Thyroid gland (tissue), 4 donors: Measurements from ENCODE around the gene MPG. TPM values are rescaled to one million over a fixed set of nuclear protein-coding genes. Genes with fewer than 3 reads are reported as not detected.

Source experiments
- DNase-seq, 2 donors: peaks; one replicate each; pipeline ENCODE4 v3.0.0-alpha.2; 2019
- H3K27ac ChIP-seq, 3 donors: fragments of 200-600 bp; sonication (generic); 1 replicate in 2 of 3; 2 replicates in 1 of 3; pipeline ENCODE4 v1.5.1; 2016 to 2019; ENCODE audit warnings: mild to moderate bottlenecking in 1 of 3, moderate library complexity in 1 of 3
- H3K27me3 ChIP-seq: fragments of 200-600 bp; sonication (generic); one replicate; pipeline ENCODE4 v1.5.1; 2019
- H3K36me3 ChIP-seq, 2 donors: fragments of 200-600 bp; sonication (generic); one replicate each; pipeline ENCODE4 v1.5.1; 2016 to 2019
- H3K4me1 ChIP-seq, 2 donors: fragments of 200-600 bp; sonication (generic); one replicate each; pipeline ENCODE4 v1.5.1; 2017 to 2019
- H3K4me3 ChIP-seq, 3 donors: fragments of 200-600 bp; sonication (generic); replicated peaks in 1 of 3; 1 replicate in 2 of 3; 2 replicates in 1 of 3; pipeline ENCODE4 v1.5.1; 2016; ENCODE audit warnings: mild to moderate bottlenecking in 1 of 3
- H3K9me3 ChIP-seq: fragments of 200-600 bp; sonication (generic); one replicate; pipeline ENCODE4 v1.5.1; 2017
- CTCF ChIP-seq, 6 experiments: fragments of 200-600 bp in 3 of 6; fragments of 450-650 bp in 3 of 6; sonication (generic) in 3 of 6; IDR thresholded peaks; one replicate each; pipeline ENCODE4 v1.5.1; 2016 to 2019; ENCODE audit warnings: antibody characterized with exemption in 6 of 6, mild to moderate bottlenecking in 2 of 6, inconsistent platforms in 1 of 6, moderate library complexity in 1 of 6
- POLR2A ChIP-seq, 2 donors: fragments of 450-650 bp; IDR thresholded peaks; one replicate each; pipeline ENCODE4 v1.6.1; 2017; ENCODE audit warnings: antibody characterized with exemption in 2 of 2, mild to moderate bottlenecking in 2 of 2, moderate library complexity in 1 of 2
- WGBS, 2 donors: methylation state at CpG; one replicate each; pipeline ENCODE4 v1.1.5; 2017; 5-methylcytosine and 5-hydroxymethylcytosine counted together
- intact Hi-C: fragments of 100-400 bp; cut with DNase I; formaldehyde crosslinking; loops from one replicate; pipeline ENCODE4 v1.15.1; 2023
- total RNA-seq, 4 donors: library from RNA; depleted of rRNA; stranded (reverse); fragments of >200 nt; gene quantifications; one replicate each; pipeline ENCODE4 v1.2.3, GENCODE V29; 2016

Gene MPG
- total RNA-seq, 4 donors from 2014 or later = 75.8 to 150 (median 104) TPM

GRCh38 chr16:71540-72401 lies 6.3 kb upstream of the MPG start:
- 0 to 3% methylated on average over 2 to 5 of the region's 57 CpGs for WGBS, 2 donors
- DNase-seq = peak; percentile 88 to 89
- Histone ChIP-seq H3K27ac (peak overlapping the region; percentile 68 to 86 (median 83)), H3K27me3 (no peaks in the 10 kb centered on the region), H3K4me1 (peaks cover 54 to 76% of the 10 kb centered on the region in 2 donors), H3K36me3 (no peaks in the 10 kb centered on the region), H3K9me3 (no peaks in the 10 kb centered on the region), H3K4me3 (peak overlapping the region; percentile 7 to 66 (median 58))
- intact Hi-C loops = no loop called here
- peak in 1 of 6 experiments; percentile 9 for TF ChIP-seq CTCF (IDR thresholded peaks at IDR 0.05)
- peak in 1 of 2 donors; percentile 41 for TF ChIP-seq POLR2A (IDR thresholded peaks at IDR 0.05)

- Histone ChIP-seq H3K27me3 (no peaks in the 10 kb centered on the region), H3K4me1 (peaks cover 53 to 75% of the 10 kb centered on the region in 2 donors), H3K27ac (peak within 1 kb of the TSS; percentile 76 to 86 (median 83)), H3K9me3 (no peaks in the 10 kb centered on the region), H3K36me3 (no peaks in the 10 kb centered on the region), H3K4me3 (peak within 1 kb of the TSS; percentile 7 to 66 (median 58))
- peak; percentile 70 for DNase-seq
- intact Hi-C loops = no loop called here
- TF ChIP-seq CTCF (IDR thresholded peaks at IDR 0.05) = no peak
- TF ChIP-seq POLR2A (IDR thresholded peaks at IDR 0.05) = peak in 1 of 2 donors; percentile 66
- 47 to 60% methylated on average over 22 of the region's 62 CpGs for WGBS, 2 donors
Observed at GRCh38 chr16:72561-73548, 5.2 kb upstream of the MPG start, which contains the start of gene RHBDF1. TSS of gene RHBDF1 (minus strand) at chr16:72631. CDS start at chr16:65015, 7,616 bp downstream.

GRCh38 chr16:74051-74746 lies 3.8 kb upstream of the MPG start:
- no peak for DNase-seq
- no peaks in the 10 kb centered on the region for H3K36me3 ChIP-seq
- H3K27ac ChIP-seq = peak overlapping the region in 1 of 3 donors; percentile 83
- no peaks in the 10 kb centered on the region for H3K27me3 ChIP-seq
- no peak overlapping the region for H3K4me3 ChIP-seq
- TF ChIP-seq CTCF (IDR thresholded peaks at IDR 0.05) (no peak), POLR2A (IDR thresholded peaks at IDR 0.05) (no peak)
- no peaks in the 10 kb centered on the region for H3K9me3 ChIP-seq
- WGBS, 2 donors = 51 to 87% methylated on average over 9 to 12 of the region's 12 CpGs
- intact Hi-C loops = no loop called here
- H3K4me1 ChIP-seq = peaks cover 53 to 73% of the 10 kb centered on the region in 2 donors

- intact Hi-C loops = no loop called here
- H3K36me3 ChIP-seq = peaks cover 0 to 5% of the 10 kb centered on the region in 2 donors
- no peaks in the 10 kb centered on the region for H3K27me3 ChIP-seq
- TF ChIP-seq POLR2A (IDR thresholded peaks at IDR 0.05) (no peak), CTCF (IDR thresholded peaks at IDR 0.05) (no peak)
- H3K4me3 ChIP-seq = no peak overlapping the region
- peak overlapping the region; percentile 70 to 92 (median 88) for H3K27ac ChIP-seq
- 91 to 93% methylated on average over 16 of the region's 16 CpGs for WGBS, 2 donors
- H3K9me3 ChIP-seq = no peaks in the 10 kb centered on the region
- DNase-seq = no peak
- peaks cover 53 to 69% of the 10 kb centered on the region in 2 donors for H3K4me1 ChIP-seq
Observed at GRCh38 chr16:74747-75334, 3.2 kb upstream of the MPG start.
